HepG2 (cell line): ENCODE data around the gene PRRT1B. TPM values are rescaled to one million over a fixed set of nuclear protein-coding genes. Genes with fewer than 3 reads are reported as not detected.

Experiments used
- AHR ChIP-seq: IDR thresholded peaks from 2 replicates; pipeline ENCODE4 v1.6.1; 2018; ENCODE audit warnings: missing genetic modification reagents, missing compliant biosample characterization
- HIVEP1 ChIP-seq: sonication (generic); formaldehyde crosslinking; IDR thresholded peaks from 2 replicates; pipeline ENCODE4 v1.4.0; 2020; ENCODE audit warnings: mild to moderate bottlenecking, missing genetic modification reagents
- NAIF1 ChIP-seq: sonication (generic); formaldehyde crosslinking; IDR thresholded peaks from 2 replicates; pipeline ENCODE4 v1.5.0; 2020; ENCODE audit warnings: mild to moderate bottlenecking, missing genetic modification reagents, borderline replicate concordance
- NR2F2 ChIP-seq: IDR thresholded peaks from 2 replicates; pipeline ENCODE4 v1.6.1; 2012; ENCODE audit warnings: low read depth, inconsistent platforms, borderline replicate concordance
- POGZ ChIP-seq: sonication (generic); formaldehyde crosslinking; IDR thresholded peaks from 2 replicates; pipeline ENCODE4 v1.4.0; 2020; ENCODE audit warnings: mild to moderate bottlenecking, missing genetic modification reagents
- TRIM24 ChIP-seq: sonication (generic); formaldehyde crosslinking; IDR thresholded peaks from 2 replicates; pipeline ENCODE4 v1.8.0; 2022; ENCODE audit warnings: mild to moderate bottlenecking, missing genetic modification reagents
- ZFAT ChIP-seq: sonication (generic); formaldehyde crosslinking; conservative IDR thresholded peaks from 2 replicates; pipeline ENCODE4 v1.8.1; 2023; ENCODE audit warnings: missing genetic modification reagents, inconsistent platforms
- ZNF12 ChIP-seq: sonication (generic); formaldehyde crosslinking; IDR thresholded peaks from 2 replicates; pipeline ENCODE4 v1.5.0; 2020; ENCODE audit warnings: missing genetic modification reagents
- ZNF205 ChIP-seq: IDR thresholded peaks from 2 replicates; pipeline ENCODE4 v1.6.1; 2018; ENCODE audit warnings: missing biosample characterization, missing genetic modification reagents
- ZNF224 ChIP-seq: sonication (generic); formaldehyde crosslinking; IDR thresholded peaks from 2 replicates; pipeline ENCODE4 v1.5.0; 2020; ENCODE audit warnings: mild to moderate bottlenecking, missing genetic modification reagents
- ZNF501 ChIP-seq: sonication (generic); formaldehyde crosslinking; IDR thresholded peaks from 2 replicates; pipeline ENCODE4 v1.5.1; 2020; ENCODE audit warnings: mild to moderate bottlenecking, moderate library complexity, missing genetic modification reagents
- ZNF549 ChIP-seq: sonication (generic); formaldehyde crosslinking; IDR thresholded peaks from 2 replicates; pipeline ENCODE4 v1.5.0; 2020; ENCODE audit warnings: missing genetic modification reagents
- ZNF558 ChIP-seq: sonication (generic); formaldehyde crosslinking; IDR thresholded peaks from 2 replicates; pipeline ENCODE4 v1.9.0; 2022; ENCODE audit warnings: mild to moderate bottlenecking, missing genetic modification reagents, borderline replicate concordance
- ZNF570 ChIP-seq: sonication (generic); formaldehyde crosslinking; IDR thresholded peaks from 2 replicates; pipeline ENCODE4 v1.4.0; 2020; ENCODE audit warnings: mild to moderate bottlenecking, missing genetic modification reagents, borderline replicate concordance
- polyA plus RNA-seq, 8 experiments: library from polyadenylated mRNA; depleted of rRNA in 3 of 8; stranded (reverse) in 7 of 8; unstranded in 1 of 8; fragments of >200 nt; fragmentation: Illumina TruSeq in 4 of 8; extraction: Trizol in 4 of 8; gene quantifications; 2 replicates each; pipeline versions ENCODE4 v1.2.1 to v1.2.3, GENCODE V29; 2011 to 2016; ENCODE audit warnings: low read depth in 4 of 8, missing spikeins in 1 of 8, mixed read lengths in 1 of 8; ENCODE audit not compliant: insufficient read depth in 1 of 8
- total RNA-seq, 5 experiments: library from RNA; depleted of rRNA; stranded (reverse); fragments of >200 nt; fragmentation: Illumina TruSeq; extraction: Trizol; gene quantifications; 2 replicates each; pipeline ENCODE4 v1.2.3, GENCODE V29; 2016; ENCODE audit warnings: low read depth in 1 of 5
- TF ChIP-seq, protein P1 (sequence below): sonication (generic); formaldehyde crosslinking; IDR thresholded peaks from 2 replicates; pipeline ENCODE4 v1.8.1; 2023; ENCODE audit warnings: mild to moderate bottlenecking, inconsistent platforms, moderate library complexity, missing genetic modification reagents, borderline replicate concordance
- TF ChIP-seq, protein P2 (sequence below): sonication (generic); formaldehyde crosslinking; IDR thresholded peaks from 2 replicates; pipeline ENCODE4 v1.5.1; 2020; ENCODE audit warnings: missing genetic modification reagents, mild to moderate bottlenecking, borderline replicate concordance
- TF ChIP-seq, protein P3 (sequence below): sonication (generic); formaldehyde crosslinking; IDR thresholded peaks from 2 replicates; pipeline ENCODE4 v1.4.0; 2020; ENCODE audit warnings: mild to moderate bottlenecking, missing genetic modification reagents, borderline replicate concordance
- TF ChIP-seq, protein P4 (sequence below): sonication (generic); formaldehyde crosslinking; IDR thresholded peaks from 2 replicates; pipeline ENCODE4 v1.5.1; 2020; ENCODE audit warnings: missing genetic modification reagents, mild to moderate bottlenecking, borderline replicate concordance

PRRT1B gene
- total and polyA plus RNA-seq, 2 of the 13 experiments (the other 11 are each of a cell fraction or from before 2014, with no cell fraction given), result not detected

DNA sequence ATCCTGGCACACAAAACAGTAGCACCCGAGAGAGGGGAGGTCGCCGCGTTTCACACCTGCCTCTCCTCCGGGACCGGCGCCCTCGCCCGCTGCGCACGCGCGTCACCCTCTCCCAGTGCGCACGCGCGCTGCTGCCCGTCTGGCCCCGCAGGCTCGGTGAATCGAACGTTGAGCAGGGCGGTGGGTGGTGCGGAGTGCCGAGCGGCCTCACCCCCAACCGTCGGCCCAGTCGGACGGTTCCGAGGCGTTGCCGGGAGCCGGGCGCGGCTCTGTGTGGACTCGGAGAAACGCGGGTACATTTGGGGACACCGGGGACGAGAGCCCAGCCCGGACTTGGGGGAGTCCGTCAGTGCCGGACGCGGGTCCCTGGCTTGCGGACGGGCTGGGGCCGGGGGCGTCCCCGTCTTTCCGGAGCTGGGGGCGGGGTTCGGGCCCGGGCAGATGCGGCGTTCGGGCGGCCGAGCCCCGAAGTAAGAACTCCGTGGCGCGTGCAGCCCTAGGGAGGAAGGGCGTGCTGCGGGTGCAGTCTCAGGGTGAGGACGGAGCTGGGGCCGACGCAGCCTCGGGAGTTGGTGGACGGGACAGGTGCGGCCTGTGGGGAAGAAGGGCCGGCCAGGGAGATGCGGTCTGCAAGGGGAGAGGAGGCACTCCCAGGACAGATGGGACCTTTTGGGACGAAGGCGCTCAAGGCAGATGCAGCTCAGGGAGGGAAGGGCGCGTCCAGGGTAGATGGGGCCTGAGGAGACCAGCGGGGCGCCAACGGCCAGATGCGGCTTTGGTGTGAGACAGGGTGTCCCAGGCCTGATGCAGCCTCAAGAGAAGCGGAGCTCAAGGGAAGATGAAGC lies 42.3 kb upstream of the PRRT1B start, which contains the start of gene POMT1 (continued):
- 0 out of 2 replicates have a peak, but pooled peaks have one; percentile 27 for TF ChIP-seq ZNF205 (CRISPR knock-in tag)
- TF ChIP-seq, protein P1, sequence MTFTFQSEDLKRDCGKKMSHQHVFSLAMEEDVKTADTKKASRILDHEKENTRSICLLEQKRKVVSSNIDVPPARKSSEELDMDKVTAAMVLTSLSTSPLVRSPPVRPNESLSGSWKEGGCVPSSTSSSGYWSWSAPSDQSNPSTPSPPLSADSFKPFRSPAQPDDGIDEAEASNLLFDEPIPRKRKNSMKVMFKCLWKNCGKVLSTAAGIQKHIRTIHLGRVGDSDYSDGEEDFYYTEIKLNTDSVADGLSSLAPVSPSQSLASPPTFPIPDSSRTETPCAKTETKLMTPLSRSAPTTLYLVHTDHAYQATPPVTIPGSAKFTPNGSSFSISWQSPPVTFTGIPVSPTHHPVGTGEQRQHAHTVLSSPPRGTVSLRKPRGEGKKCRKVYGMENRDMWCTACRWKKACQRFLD (CRISPR knock-in tag), result peak; percentile 15; the same call in 1 of the 2 replicates
- TF ChIP-seq ZNF12 (CRISPR knock-in tag), result no peak
- TF ChIP-seq AHR, result no peak
- TF ChIP-seq, protein P2, sequence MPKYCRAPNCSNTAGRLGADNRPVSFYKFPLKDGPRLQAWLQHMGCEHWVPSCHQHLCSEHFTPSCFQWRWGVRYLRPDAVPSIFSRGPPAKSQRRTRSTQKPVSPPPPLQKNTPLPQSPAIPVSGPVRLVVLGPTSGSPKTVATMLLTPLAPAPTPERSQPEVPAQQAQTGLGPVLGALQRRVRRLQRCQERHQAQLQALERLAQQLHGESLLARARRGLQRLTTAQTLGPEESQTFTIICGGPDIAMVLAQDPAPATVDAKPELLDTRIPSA (CRISPR knock-in tag), result 0 out of 2 replicates have a peak, but pooled peaks have one; percentile 39
- TF ChIP-seq ZNF558, result peak; percentile 65; the same call in 1 of the 2 replicates
- TF ChIP-seq HIVEP1 (CRISPR knock-in tag), result peak; percentile 68
- TF ChIP-seq ZNF549 (CRISPR knock-in tag), result no peak
- no peak for TF ChIP-seq NR2F2
- no peak for TF ChIP-seq NAIF1 (CRISPR knock-in tag)
- TF ChIP-seq, protein P3, sequence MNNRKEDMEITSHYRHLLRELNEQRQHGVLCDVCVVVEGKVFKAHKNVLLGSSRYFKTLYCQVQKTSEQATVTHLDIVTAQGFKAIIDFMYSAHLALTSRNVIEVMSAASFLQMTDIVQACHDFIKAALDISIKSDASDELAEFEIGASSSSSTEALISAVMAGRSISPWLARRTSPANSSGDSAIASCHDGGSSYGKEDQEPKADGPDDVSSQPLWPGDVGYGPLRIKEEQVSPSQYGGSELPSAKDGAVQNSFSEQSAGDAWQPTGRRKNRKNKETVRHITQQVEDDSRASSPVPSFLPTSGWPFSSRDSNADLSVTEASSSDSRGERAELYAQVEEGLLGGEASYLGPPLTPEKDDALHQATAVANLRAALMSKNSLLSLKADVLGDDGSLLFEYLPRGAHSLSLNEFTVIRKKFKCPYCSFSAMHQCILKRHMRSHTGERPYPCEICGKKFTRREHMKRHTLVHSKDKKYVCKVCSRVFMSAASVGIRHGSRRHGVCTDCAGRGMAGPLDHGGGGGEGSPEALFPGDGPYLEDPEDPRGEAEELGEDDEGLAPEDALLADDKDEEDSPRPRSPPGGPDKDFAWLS (CRISPR knock-in tag), result no peak
- TF ChIP-seq TRIM24 (CRISPR knock-in tag), result no peak
- TF ChIP-seq, protein P4, sequence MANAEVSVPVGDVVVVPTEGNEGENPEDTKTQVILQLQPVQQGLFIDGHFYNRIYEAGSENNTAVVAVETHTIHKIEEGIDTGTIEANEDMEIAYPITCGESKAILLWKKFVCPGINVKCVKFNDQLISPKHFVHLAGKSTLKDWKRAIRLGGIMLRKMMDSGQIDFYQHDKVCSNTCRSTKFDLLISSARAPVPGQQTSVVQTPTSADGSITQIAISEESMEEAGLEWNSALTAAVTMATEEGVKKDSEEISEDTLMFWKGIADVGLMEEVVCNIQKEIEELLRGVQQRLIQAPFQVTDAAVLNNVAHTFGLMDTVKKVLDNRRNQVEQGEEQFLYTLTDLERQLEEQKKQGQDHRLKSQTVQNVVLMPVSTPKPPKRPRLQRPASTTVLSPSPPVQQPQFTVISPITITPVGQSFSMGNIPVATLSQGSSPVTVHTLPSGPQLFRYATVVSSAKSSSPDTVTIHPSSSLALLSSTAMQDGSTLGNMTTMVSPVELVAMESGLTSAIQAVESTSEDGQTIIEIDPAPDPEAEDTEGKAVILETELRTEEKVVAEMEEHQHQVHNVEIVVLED (CRISPR knock-in tag), result peak; percentile 63
- TF ChIP-seq ZNF224 (CRISPR knock-in tag), result no peak
- TF ChIP-seq POGZ (CRISPR knock-in tag), result peak; percentile 39; the same call in 1 of the 2 replicates
- TF ChIP-seq ZNF501 (CRISPR knock-in tag), result peak; percentile 94
- no peak for TF ChIP-seq ZNF570 (CRISPR knock-in tag)
- TF ChIP-seq ZFAT (CRISPR knock-in tag), result no peak
